Measurements from ENCODE around the gene PCDHGA12.

DNA sequence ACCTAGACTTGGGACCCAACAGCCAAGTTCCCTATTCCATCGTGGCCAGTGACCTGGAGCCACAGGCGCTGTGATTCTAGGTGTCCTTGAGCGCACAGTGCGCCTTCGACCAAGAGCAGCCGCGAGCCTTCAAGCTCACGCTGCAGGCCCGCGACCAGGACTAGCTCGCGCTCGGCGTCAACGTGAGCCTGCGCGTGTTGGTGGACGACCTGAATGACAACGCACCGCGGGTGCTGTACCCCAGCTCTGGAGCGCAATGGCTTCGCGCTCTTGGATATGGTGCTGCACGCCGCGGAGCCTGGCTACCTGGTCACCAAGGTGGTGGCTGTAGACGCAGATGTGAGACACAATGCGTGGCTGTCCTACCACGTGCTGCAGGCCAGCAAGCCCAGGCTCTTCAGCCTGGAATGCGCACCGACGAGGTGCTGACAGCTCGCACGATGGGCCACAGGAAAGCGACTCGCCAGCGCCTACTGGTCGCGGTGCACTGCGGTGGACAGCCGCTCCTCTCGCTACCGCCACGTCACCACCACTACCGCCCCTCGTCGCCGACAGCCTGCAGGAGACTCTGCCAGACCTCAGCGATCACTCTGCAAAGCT, 11.4 kb downstream of the PCDHGA12 start:
- TF ChIP-seq, protein P1, sequence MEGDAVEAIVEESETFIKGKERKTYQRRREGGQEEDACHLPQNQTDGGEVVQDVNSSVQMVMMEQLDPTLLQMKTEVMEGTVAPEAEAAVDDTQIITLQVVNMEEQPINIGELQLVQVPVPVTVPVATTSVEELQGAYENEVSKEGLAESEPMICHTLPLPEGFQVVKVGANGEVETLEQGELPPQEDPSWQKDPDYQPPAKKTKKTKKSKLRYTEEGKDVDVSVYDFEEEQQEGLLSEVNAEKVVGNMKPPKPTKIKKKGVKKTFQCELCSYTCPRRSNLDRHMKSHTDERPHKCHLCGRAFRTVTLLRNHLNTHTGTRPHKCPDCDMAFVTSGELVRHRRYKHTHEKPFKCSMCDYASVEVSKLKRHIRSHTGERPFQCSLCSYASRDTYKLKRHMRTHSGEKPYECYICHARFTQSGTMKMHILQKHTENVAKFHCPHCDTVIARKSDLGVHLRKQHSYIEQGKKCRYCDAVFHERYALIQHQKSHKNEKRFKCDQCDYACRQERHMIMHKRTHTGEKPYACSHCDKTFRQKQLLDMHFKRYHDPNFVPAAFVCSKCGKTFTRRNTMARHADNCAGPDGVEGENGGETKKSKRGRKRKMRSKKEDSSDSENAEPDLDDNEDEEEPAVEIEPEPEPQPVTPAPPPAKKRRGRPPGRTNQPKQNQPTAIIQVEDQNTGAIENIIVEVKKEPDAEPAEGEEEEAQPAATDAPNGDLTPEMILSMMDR (optimal IDR thresholded peaks at IDR 0.05 in 1 of 3, IDR thresholded peaks at IDR 0.05 in 1 of 3, conservative IDR thresholded peaks at IDR 0.05 in 1 of 3; ENCODE audit: extremely low read depth in 1 of 3, insufficient read depth in 2 of 3, low read length in 3 of 3), result no peak
- TF ChIP-seq EZH2 (IDR thresholded peaks at IDR 0.05; ENCODE audit: low read length), result no peak
